Skeletal muscle tissue (tissue), 4 donors: ENCODE measurements around the gene SLC12A1. TPM values are rescaled to one million over a fixed set of nuclear protein-coding genes. Genes with fewer than 3 reads are reported as not detected.

ENCODE experiments used
- H3K27ac ChIP-seq: one replicate; pipeline ENCODE4 v1.7.0; 2013; ENCODE audit warnings: mild to moderate bottlenecking, low read depth, low read length, inconsistent platforms
- H3K27me3 ChIP-seq, 3 donors: one replicate each; pipeline ENCODE4 v1.7.0; 2013; ENCODE audit warnings: low read length in 3 of 3; ENCODE audit not compliant: control insufficient read depth in 3 of 3, insufficient read depth in 3 of 3
- H3K36me3 ChIP-seq, 3 donors: one replicate each; pipeline ENCODE4 v1.7.0; 2013; ENCODE audit warnings: low read length in 3 of 3; ENCODE audit not compliant: control insufficient read depth in 3 of 3, insufficient read depth in 3 of 3
- H3K4me1 ChIP-seq, 3 donors: one replicate each; pipeline ENCODE4 v1.7.0; 2013; ENCODE audit warnings: low read length in 3 of 3, mild to moderate bottlenecking in 3 of 3; ENCODE audit not compliant: control insufficient read depth in 3 of 3, insufficient read depth in 3 of 3
- H3K4me3 ChIP-seq, 3 donors: one replicate each; pipeline ENCODE4 v1.7.0; 2013; ENCODE audit warnings: low read length in 3 of 3
- H3K9ac ChIP-seq, 3 donors: one replicate each; pipeline ENCODE4 v1.7.0; 2013; ENCODE audit warnings: low read length in 3 of 3, mild to moderate bottlenecking in 3 of 3, moderate library complexity in 2 of 3, low read depth in 1 of 3
- H3K9me3 ChIP-seq, 3 donors: one replicate each; pipeline ENCODE4 v1.7.0; 2013; ENCODE audit warnings: low read length in 3 of 3; ENCODE audit not compliant: control insufficient read depth in 3 of 3
- total RNA-seq: library from RNA; depleted of rRNA; stranded (reverse); fragments of >200 nt; gene quantifications from one replicate; pipeline ENCODE4 v1.2.3, GENCODE V29; 2014
- donor health status: Osteomylitis.

Gene SLC12A1
- total RNA-seq: not detected

DNA sequence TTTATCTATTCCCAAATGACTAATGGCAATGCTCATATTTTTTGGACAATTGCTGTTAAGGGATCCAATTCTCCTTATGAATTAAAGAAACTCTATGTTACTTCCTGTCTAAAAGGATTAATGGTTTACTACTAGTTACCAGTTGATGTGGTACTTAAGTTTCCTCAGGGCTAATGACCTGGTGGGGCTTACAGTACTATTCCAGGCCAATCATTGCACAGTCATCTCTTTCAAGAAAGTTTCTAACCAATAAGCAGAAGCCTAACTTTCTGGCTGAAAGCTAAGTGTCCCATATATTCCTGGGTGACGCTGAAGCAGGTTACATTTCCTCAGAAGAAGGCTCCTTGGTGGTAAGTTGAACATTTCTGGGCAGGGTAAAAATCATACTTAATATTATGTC, at the start of gene SLC12A1:
Gene SLC12A1 (plus strand): TSS at position 322 of the 400 bp plus-strand sequence. CDS start 1,418 bp downstream, outside the sequence.
- no peak within 1 kb of the TSS for H3K27ac ChIP-seq
- no peaks in the 10 kb centered on the region for H3K36me3 ChIP-seq
- H3K4me1 ChIP-seq: no peaks in the 10 kb centered on the region

DNA sequence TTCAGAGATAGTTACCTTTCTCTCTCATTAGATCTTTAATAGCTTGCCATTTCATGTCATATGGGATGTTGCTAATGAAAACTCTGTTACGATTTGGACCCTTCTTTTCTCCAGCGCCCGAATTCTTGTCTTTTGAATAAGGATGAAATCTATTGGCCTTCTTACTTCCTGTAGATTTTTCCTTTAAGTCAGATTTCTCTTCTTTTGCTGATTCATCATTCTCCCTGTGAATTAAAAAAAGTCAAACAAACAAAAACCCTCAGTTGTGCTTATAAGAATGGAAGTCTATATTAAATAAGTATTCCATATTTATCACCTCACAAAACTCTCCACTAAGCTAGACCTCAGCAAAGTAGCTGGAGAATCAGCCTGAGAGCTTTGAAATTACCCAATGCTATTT, 37.5 kb upstream of the SLC12A1 start:
- Histone ChIP-seq H3K9ac (no peak overlapping the region), H3K4me3 (no peak overlapping the region), H3K36me3 (no peaks in the 10 kb centered on the region), H3K27ac (no peak overlapping the region), H3K4me1 (no peaks in the 10 kb centered on the region), H3K9me3 (no peaks in the 10 kb centered on the region), H3K27me3 (peaks cover 0 to 2% (median 0%) of the 10 kb centered on the region in 3 donors)

More for the DNA sequence above, at the start of gene SLC12A1:
- no peaks in the 10 kb centered on the region for H3K27me3 ChIP-seq
- H3K9me3 ChIP-seq: no peaks in the 10 kb centered on the region
- no peak within 1 kb of the TSS for H3K4me3 ChIP-seq
- H3K9ac ChIP-seq: no peak within 1 kb of the TSS

DNA sequence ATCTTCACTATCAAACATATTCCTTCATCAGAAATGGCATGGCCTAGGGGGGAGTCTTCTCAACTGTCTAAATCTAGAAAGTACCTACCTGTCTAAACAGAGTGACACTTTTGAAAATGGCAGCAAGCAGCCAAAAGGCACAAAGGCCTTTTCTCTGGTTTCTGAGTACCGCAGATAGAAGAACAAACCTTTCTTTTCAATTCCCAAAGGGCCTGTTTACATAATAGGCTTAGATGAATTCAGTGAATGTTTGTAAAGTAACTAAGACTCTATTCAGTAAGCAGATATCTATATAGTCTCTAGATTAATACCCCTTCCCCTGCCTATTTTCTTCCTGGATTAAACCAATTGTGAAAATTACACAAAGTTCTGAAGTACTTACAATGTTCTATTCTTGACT, 35.1 kb upstream of the SLC12A1 start:
- H3K9ac ChIP-seq: no peak overlapping the region
- no peak overlapping the region for H3K27ac ChIP-seq
- no peaks in the 10 kb centered on the region for H3K9me3 ChIP-seq
- H3K4me3 ChIP-seq: no peak overlapping the region
- peaks cover 0 to 2% (median 0%) of the 10 kb centered on the region in 3 donors for H3K27me3 ChIP-seq
- no peaks in the 10 kb centered on the region for H3K4me1 ChIP-seq
- no peaks in the 10 kb centered on the region for H3K36me3 ChIP-seq

DNA sequence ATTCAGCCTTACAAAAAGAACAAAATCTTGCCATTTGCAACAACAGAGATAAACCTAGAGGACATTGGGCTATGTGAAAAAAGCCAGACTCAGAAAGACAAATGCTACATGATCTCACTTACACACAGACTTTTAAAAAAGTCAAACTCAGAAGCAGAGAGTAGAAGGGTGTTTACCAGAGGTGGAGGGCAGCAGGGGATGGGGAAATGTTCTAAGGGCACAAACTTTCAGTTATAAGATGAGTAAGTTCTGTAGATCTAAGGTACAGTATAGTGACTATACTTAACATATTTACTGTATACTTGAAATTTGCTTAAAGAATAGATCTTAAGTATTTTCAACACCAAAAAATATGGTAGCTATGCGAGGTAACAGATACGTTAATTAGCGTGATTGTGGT, 31.0 kb upstream of the SLC12A1 start:
- Histone ChIP-seq H3K4me3 (no peak overlapping the region), H3K27me3 (peaks cover 6 to 8% (median 6%) of the 10 kb centered on the region in 3 donors), H3K9me3 (no peaks in the 10 kb centered on the region), H3K36me3 (no peaks in the 10 kb centered on the region), H3K9ac (no peak overlapping the region), H3K4me1 (peaks cover 0 to 2% (median 2%) of the 10 kb centered on the region in 3 donors), H3K27ac (no peak overlapping the region)

DNA sequence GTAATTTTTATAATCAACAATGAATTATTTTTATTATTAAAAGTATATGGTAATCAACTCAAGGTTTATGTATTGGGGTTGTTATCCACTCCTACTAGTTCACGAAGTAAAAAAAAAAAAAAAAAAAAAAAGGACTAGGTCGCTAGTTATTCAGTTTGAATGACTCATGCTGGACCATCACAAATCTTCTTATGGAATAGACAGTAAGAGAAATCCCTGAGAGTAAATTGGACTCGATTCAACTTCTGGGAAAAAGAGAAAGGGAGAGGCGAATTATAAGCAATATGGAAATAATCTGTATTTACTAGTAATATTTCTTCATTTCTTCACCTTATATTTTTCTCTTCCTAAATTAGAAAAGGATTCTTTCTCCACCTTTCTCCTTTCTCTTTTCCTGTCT, 30.0 kb upstream of the SLC12A1 start:
- Histone ChIP-seq H3K36me3 (no peaks in the 10 kb centered on the region), H3K9ac (no peak overlapping the region), H3K4me3 (no peak overlapping the region), H3K27me3 (peaks cover 6 to 10% (median 6%) of the 10 kb centered on the region in 3 donors), H3K9me3 (no peaks in the 10 kb centered on the region), H3K27ac (no peak overlapping the region), H3K4me1 (peaks cover 0 to 2% (median 2%) of the 10 kb centered on the region in 3 donors)

DNA sequence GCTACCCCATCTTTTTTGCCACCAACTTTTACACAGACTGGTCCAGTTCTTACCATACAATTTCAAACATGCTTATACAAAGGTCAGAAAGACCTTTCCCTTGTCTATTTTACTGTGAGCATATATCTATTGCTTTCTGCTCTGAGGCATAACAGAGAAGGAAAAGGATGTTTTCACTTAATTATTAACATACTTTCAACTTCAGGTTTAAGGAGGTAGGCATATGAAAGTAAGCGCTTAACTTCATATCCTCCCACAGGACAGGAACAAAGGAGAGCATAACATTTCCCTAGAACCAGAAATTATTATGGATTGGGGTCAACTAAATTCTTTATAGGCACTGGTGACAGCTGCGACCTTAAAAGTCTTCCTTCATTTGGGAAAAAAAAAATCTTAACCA, 29.1 kb upstream of the SLC12A1 start:
- Histone ChIP-seq H3K27ac (no peak overlapping the region), H3K9me3 (no peaks in the 10 kb centered on the region), H3K36me3 (no peaks in the 10 kb centered on the region), H3K4me3 (peak overlapping the region in 2 of 3 donors; percentile 54 to 59), H3K27me3 (peaks cover 6 to 10% (median 6%) of the 10 kb centered on the region in 3 donors), H3K4me1 (peaks cover 0 to 2% (median 2%) of the 10 kb centered on the region in 3 donors), H3K9ac (no peak overlapping the region)

DNA sequence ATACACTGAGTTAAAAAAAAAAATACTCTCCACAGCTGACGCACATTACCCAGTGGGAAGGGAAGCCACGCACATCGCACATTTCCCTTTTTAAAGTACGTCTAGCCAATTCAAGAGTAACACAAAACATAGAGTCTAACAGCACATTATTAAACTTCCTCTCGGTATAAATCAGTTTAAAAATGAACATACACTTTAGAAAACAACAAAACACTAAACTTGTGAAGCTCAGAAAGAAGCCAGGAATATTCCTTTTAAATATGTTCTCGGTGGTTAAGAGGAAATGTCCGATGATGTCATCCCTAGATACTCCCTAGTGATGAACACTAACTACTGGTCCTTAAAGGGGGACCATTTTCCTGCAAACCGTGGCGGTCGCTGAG, 28.7 kb upstream of the SLC12A1 start:
- Histone ChIP-seq H3K4me1 (peaks cover 0 to 2% (median 2%) of the 10 kb centered on the region in 3 donors), H3K27ac (no peak overlapping the region), H3K36me3 (no peaks in the 10 kb centered on the region), H3K27me3 (peaks cover 6 to 10% (median 6%) of the 10 kb centered on the region in 3 donors), H3K4me3 (peak overlapping the region; percentile 51 to 59 (median 54)), H3K9ac (peak overlapping the region in 2 of 3 donors; percentile 1 to 62), H3K9me3 (no peaks in the 10 kb centered on the region)

DNA sequence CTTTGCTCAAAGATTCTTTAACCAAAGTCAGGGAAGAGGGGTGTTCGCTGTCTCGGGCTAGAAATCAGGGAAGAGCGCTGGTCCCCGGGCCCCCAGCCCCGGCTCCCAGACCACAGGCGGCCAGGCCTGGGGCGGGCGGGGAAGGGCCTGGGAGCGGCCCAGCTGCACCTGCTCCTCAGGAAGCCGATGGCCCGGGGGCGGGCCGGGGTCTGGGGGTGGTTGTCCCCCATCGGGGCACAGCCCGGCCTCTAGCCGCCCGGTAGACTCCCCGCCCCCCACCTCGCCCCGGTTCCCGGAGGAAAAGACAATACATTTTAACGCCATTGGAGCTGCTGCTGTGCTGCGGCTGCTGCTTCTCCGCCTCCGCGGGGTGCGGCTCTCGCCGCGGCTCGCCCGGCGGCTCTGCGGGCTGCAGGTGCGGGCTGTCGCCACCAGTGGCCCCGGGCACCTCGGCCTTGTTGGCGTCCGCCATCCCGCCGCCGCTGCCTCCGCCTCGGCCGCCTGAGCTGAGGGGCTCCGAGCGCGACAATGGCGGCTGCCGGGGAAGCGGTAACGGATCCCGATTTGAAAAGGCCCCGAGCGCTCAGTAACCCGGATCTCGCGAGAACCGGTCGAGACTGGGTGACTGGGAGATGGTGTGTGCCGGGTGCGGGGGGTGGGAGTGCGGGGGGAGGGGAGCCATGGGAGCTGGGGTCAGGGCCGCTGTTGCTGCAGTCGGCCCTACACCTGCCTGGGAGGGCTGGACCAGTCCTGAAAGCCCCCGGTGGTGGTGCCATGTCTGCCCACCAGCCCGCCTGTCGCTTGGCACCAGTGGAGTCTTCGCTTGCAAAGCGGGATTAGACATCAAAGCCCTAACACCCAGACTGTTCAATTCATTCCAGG, 28.1 kb upstream of the SLC12A1 start, which contains the start of gene MYEF2:
Gene MYEF2 (minus strand): TSS at position 530 of the 882 bp plus-strand sequence. CDS start 58 bp downstream, at position 472.
- peak within 1 kb of the TSS; percentile 51 to 59 (median 54) for H3K4me3 ChIP-seq
- peak within 1 kb of the TSS in 2 of 3 donors; percentile 1 to 62 for H3K9ac ChIP-seq
- H3K27me3 ChIP-seq: peaks cover 6 to 10% (median 6%) of the 10 kb centered on the region in 3 donors

DNA sequence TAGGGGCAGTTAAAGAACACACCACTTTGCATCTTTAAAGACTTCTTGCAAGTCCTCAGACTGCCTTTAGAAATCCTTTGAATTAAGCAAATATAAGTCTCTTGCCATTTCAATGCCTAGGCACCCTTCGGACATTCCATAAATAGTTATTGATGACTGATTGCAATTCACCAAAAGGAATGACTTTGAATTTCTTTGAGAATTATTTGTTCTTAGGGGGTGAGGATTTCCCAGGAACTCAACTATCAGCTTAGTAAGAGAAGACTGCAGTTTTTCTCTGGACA, 27.5 kb upstream of the SLC12A1 start:
- Histone ChIP-seq H3K9me3 (no peaks in the 10 kb centered on the region), H3K27ac (no peak overlapping the region), H3K9ac (no peak overlapping the region), H3K36me3 (no peaks in the 10 kb centered on the region), H3K27me3 (peaks cover 3 to 10% (median 6%) of the 10 kb centered on the region in 3 donors), H3K4me3 (peak overlapping the region in 2 of 3 donors; percentile 18 to 54), H3K4me1 (peaks cover 0 to 2% (median 2%) of the 10 kb centered on the region in 3 donors)

More for the DNA sequence above, 28.1 kb upstream of the SLC12A1 start, which contains the start of gene MYEF2:
- H3K4me1 ChIP-seq: peaks cover 0 to 2% (median 2%) of the 10 kb centered on the region in 3 donors
- no peaks in the 10 kb centered on the region for H3K9me3 ChIP-seq
- no peak within 1 kb of the TSS for H3K27ac ChIP-seq
- H3K36me3 ChIP-seq: no peaks in the 10 kb centered on the region

DNA sequence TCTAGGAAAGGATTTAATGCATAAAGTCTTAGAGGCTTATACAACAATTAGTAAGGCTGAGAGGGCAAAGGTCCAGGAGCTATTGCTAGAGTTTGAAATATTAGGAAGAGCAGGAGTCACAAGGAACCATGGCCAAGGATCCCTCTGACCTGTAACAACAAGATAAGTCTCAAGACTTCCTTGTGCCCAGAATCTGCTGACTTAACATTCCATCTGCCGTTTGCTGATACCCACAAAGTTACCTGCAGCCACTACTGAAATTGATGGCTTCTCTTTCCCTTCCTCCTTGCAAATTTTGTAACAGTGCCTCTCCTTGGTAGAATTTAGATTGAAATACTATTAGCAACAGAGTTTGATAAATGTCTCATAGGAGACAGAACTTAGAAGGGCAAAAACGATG, 23.4 kb upstream of the SLC12A1 start:
- Histone ChIP-seq H3K9me3 (no peaks in the 10 kb centered on the region), H3K27me3 (peaks cover 0 to 7% (median 0%) of the 10 kb centered on the region in 3 donors), H3K4me3 (no peak overlapping the region), H3K27ac (no peak overlapping the region), H3K36me3 (no peaks in the 10 kb centered on the region), H3K9ac (no peak overlapping the region), H3K4me1 (no peaks in the 10 kb centered on the region)
